H1 (cell line): Measurements from ENCODE around the gene ISOC1. TPM values are rescaled to one million over a fixed set of nuclear protein-coding genes. Genes with fewer than 3 reads are reported as not detected.

Experiments
- CTCF ChIA-PET: fragments of 300-600 bp; sonication (Branson Sonifier 250); formaldehyde crosslinking; loops from one replicate; lab custom pipeline; 2021; ENCODE audit not compliant: partially characterized antibody; lab: Charles Lee
- POLR2A ChIA-PET: fragments of 300-600 bp; sonication (Branson Sonifier 250); formaldehyde crosslinking; loops from one replicate; lab custom pipeline; 2021; ENCODE audit warnings: inconsistent platforms; ENCODE audit not compliant: partially characterized antibody; lab: Charles Lee
- DNase-seq, 2 experiments: peaks; one replicate each; pipeline versions ENCODE4 v3.0.0 to v3.0.0-alpha.2; 2010 to 2022; ENCODE audit warnings: low spot score in 2 of 2, low read depth in 1 of 2, mixed read lengths in 1 of 2
- FAIRE-seq: peaks from 2 replicates; lab custom pipeline; 2011; peaks lifted over from hg19 to GRCh38; lab: Jason Lieb, UNC
- H2AFZ ChIP-seq: 2 replicates; pipeline ENCODE4 v1.8.1; 2012; ENCODE audit warnings: low read length, inconsistent platforms
- H2AK5ac ChIP-seq: 2 replicates; pipeline ENCODE4 v1.6.1; 2013; ENCODE audit warnings: low read depth, low read length
- H2BK120ac ChIP-seq: replicated peaks from 2 replicates; pipeline ENCODE3; 2013; ENCODE audit warnings: low read depth, low read length, inconsistent platforms
- H2BK12ac ChIP-seq: 2 replicates; pipeline ENCODE4 v1.6.1; 2013; ENCODE audit warnings: low read depth, low read length
- H2BK15ac ChIP-seq: 2 replicates; pipeline ENCODE4 v1.6.1; 2013; ENCODE audit warnings: low read length
- H2BK20ac ChIP-seq: 2 replicates; pipeline ENCODE4 v1.6.1; 2013; ENCODE audit warnings: low read length
- H2BK5ac ChIP-seq: 2 replicates; pipeline ENCODE4 v1.6.1; 2013; ENCODE audit warnings: low read depth, low read length
- H3K14ac ChIP-seq: 2 replicates; pipeline ENCODE4 v1.6.1; 2013; ENCODE audit warnings: inconsistent platforms; ENCODE audit not compliant: insufficient read length
- H3K18ac ChIP-seq: 2 replicates; pipeline ENCODE4 v1.6.1; 2013; ENCODE audit warnings: low read length; ENCODE audit errors: extremely low read depth
- H3K23ac ChIP-seq: 2 replicates; pipeline ENCODE4 v1.6.1; 2013; ENCODE audit warnings: inconsistent platforms; ENCODE audit not compliant: insufficient read length
- H3K23me2 ChIP-seq: 2 replicates; pipeline ENCODE4 v1.6.1; 2013; ENCODE audit warnings: low read depth, low read length
- H3K27ac ChIP-seq: 2 replicates; pipeline ENCODE4 v1.6.1; 2011; ENCODE audit warnings: low read depth, low read length, inconsistent platforms
- H3K27me3 ChIP-seq, 4 experiments: replicated peaks in 1 of 4; 1 replicate in 1 of 4; 2 replicates in 3 of 4; pipeline versions ENCODE4 v1.6.1 to v1.8.1; 2011 to 2013; ENCODE audit warnings: low read length in 3 of 4, mild to moderate bottlenecking in 3 of 4, inconsistent platforms in 2 of 4, mixed read lengths in 2 of 4, moderate library complexity in 1 of 4; ENCODE audit not compliant: control insufficient read depth in 3 of 4, insufficient read depth in 3 of 4; ENCODE audit errors: extremely low read depth in 1 of 4
- H3K36me3 ChIP-seq, 4 experiments: 2 replicates each; pipeline versions ENCODE4 v1.6.1 to v1.8.1; 2011 to 2013; ENCODE audit warnings: mild to moderate bottlenecking in 4 of 4, low read length in 3 of 4, moderate library complexity in 2 of 4, control low read depth in 1 of 4, inconsistent platforms in 1 of 4; ENCODE audit not compliant: insufficient read depth in 4 of 4, control insufficient read depth in 2 of 4
- H3K4ac ChIP-seq: replicated peaks from 2 replicates; pipeline ENCODE3; 2013; ENCODE audit warnings: low read length, low read depth, mixed read lengths, inconsistent platforms; ENCODE audit not compliant: insufficient read length
- H3K4me1 ChIP-seq, 4 experiments: replicated peaks in 1 of 4; 1 replicate in 1 of 4; 2 replicates in 3 of 4; pipeline versions ENCODE4 v1.6.1 to v1.8.1; 2011 to 2013; ENCODE audit warnings: low read length in 3 of 4, inconsistent platforms in 2 of 4, mixed read lengths in 1 of 4; ENCODE audit not compliant: insufficient read depth in 4 of 4, control insufficient read depth in 3 of 4
- H3K4me2 ChIP-seq, 2 experiments: 2 replicates each; pipeline versions ENCODE4 v1.6.1 to v1.8.1; 2011 to 2013; ENCODE audit warnings: low read depth in 2 of 2, low read length in 2 of 2, control low read depth in 1 of 2, inconsistent platforms in 1 of 2, mild to moderate bottlenecking in 1 of 2; ENCODE audit not compliant: insufficient read depth in 1 of 2
- H3K4me3 ChIP-seq, 4 experiments: fragments of 200-600, 300-600 bp in 1 of 4; sonication (generic), shearing (Covaris generic), sonication (Bioruptor Twin) in 1 of 4; 2 replicates each; pipeline versions ENCODE4 v1.5.1 to v1.8.1; 2011 to 2016; ENCODE audit warnings: low read length in 4 of 4, low read depth in 3 of 4, control low read depth in 2 of 4, inconsistent platforms in 2 of 4, mild to moderate bottlenecking in 2 of 4, mixed read lengths in 1 of 4, moderate library complexity in 1 of 4; ENCODE audit not compliant: insufficient read depth in 2 of 4; ENCODE audit errors: extremely low read depth in 1 of 4
- H3K56ac ChIP-seq: replicated peaks from 2 replicates; pipeline ENCODE3; 2013; ENCODE audit warnings: low read depth, mild to moderate bottlenecking, mixed read lengths, low read length, inconsistent platforms; ENCODE audit not compliant: insufficient read length
- H3K79me1 ChIP-seq: 2 replicates; pipeline ENCODE4 v1.6.1; 2013; ENCODE audit warnings: low read depth, low read length, control low read depth
- H3K79me2 ChIP-seq, 2 experiments: 2 replicates each; pipeline versions ENCODE4 v1.6.1 to v1.8.1; 2012 to 2013; ENCODE audit warnings: low read length in 2 of 2, mild to moderate bottlenecking in 2 of 2, inconsistent platforms in 1 of 2; ENCODE audit not compliant: insufficient read depth in 2 of 2, control insufficient read depth in 1 of 2
- H3K9ac ChIP-seq, 4 experiments: replicated peaks in 1 of 4; 1 replicate in 1 of 4; 2 replicates in 3 of 4; pipeline versions ENCODE4 v1.6.1 to v1.8.1; 2011 to 2013; ENCODE audit warnings: low read depth in 3 of 4, low read length in 3 of 4, control low read depth in 2 of 4, mild to moderate bottlenecking in 2 of 4, moderate library complexity in 2 of 4, inconsistent platforms in 1 of 4; ENCODE audit errors: extremely low read depth in 1 of 4
- H3K9me3 ChIP-seq, 2 experiments: 2 replicates each; pipeline versions ENCODE4 v1.6.1 to v1.8.1; 2012 to 2013; ENCODE audit warnings: mild to moderate bottlenecking in 2 of 2, moderate library complexity in 2 of 2, control low read depth in 1 of 2, inconsistent platforms in 1 of 2, low read depth in 1 of 2, low read length in 1 of 2, mixed read lengths in 1 of 2; ENCODE audit not compliant: insufficient read depth in 2 of 2
- H4K20me1 ChIP-seq, 2 experiments: replicated peaks in 1 of 2; 2 replicates each; pipeline versions ENCODE3 to v1.8.1; 2011 to 2013; ENCODE audit warnings: inconsistent platforms in 2 of 2, low read length in 2 of 2, mild to moderate bottlenecking in 1 of 2; ENCODE audit not compliant: insufficient read depth in 2 of 2, control insufficient read depth in 1 of 2
- H4K5ac ChIP-seq: 2 replicates; pipeline ENCODE4 v1.6.1; 2013; ENCODE audit warnings: low read length, low read depth, mixed read lengths, inconsistent platforms; ENCODE audit not compliant: insufficient read length
- H4K8ac ChIP-seq: 2 replicates; pipeline ENCODE4 v1.8.0; 2013; ENCODE audit warnings: mild to moderate bottlenecking, moderate library complexity, low read length, inconsistent platforms; ENCODE audit not compliant: insufficient read depth; ENCODE audit errors: extremely low read depth
- H4K91ac ChIP-seq: replicated peaks from 2 replicates; pipeline ENCODE3; 2013; ENCODE audit warnings: low read length, mixed read lengths, inconsistent platforms; ENCODE audit not compliant: insufficient read length
- CEBPB ChIP-seq: IDR thresholded peaks from 2 replicates; pipeline ENCODE4 v1.6.1; 2012; ENCODE audit warnings: low read depth, low read length
- E2F6 ChIP-seq: IDR thresholded peaks from 2 replicates; pipeline ENCODE4 v1.6.1; 2012; ENCODE audit warnings: inconsistent platforms
- HDAC2 ChIP-seq, 2 experiments: fragments of 300-600 bp in 1 of 2; sonication (generic) in 1 of 2; IDR thresholded peaks; 2 replicates each; pipeline ENCODE4 v1.6.1; 2011 to 2012; ENCODE audit warnings: low read depth in 2 of 2, low read length in 2 of 2, mild to moderate bottlenecking in 2 of 2, moderate library complexity in 2 of 2, borderline replicate concordance in 1 of 2, inconsistent platforms in 1 of 2
- PHF8 ChIP-seq: fragments of 200-600 bp; sonication (generic); conservative IDR thresholded peaks from 2 replicates; pipeline ENCODE4 v1.7.1; 2012; ENCODE audit warnings: low read depth, mild to moderate bottlenecking, inconsistent platforms, low read length, moderate library complexity
- SRF ChIP-seq: IDR thresholded peaks from 2 replicates; pipeline ENCODE4 v1.6.1; 2011; ENCODE audit warnings: mild to moderate bottlenecking, low read depth, low read length, moderate library complexity
- WGBS, 2 experiments: shearing (Covaris generic) in 1 of 2; methylation state at CpG; one replicate each; pipeline versions ENCODE4 v1.1.6 to v1.1.7; 2013 to 2015; ENCODE audit warnings: low lambda C conversion rate in 2 of 2, mixed read lengths in 2 of 2, inconsistent platforms in 1 of 2, low coverage in 1 of 2, missing lambda C conversion rate in 1 of 2; ENCODE audit not compliant: insufficient replicate concordance in 2 of 2, insufficient coverage in 1 of 2, insufficient read length in 1 of 2; ENCODE audit errors: extremely low coverage in 1 of 2, missing lambda C conversion rate in 1 of 2; 5-methylcytosine and 5-hydroxymethylcytosine counted together
- polyA plus RNA-seq, 7 experiments: library from polyadenylated mRNA; depleted of rRNA in 3 of 7; stranded (reverse) in 5 of 7; unstranded in 2 of 7; fragments of >200 nt in 5 of 7; fragments of 200-250 nt in 2 of 7; gene quantifications; 1 replicate in 5 of 7; 2 replicates in 1 of 7; 4 replicates in 1 of 7; pipeline versions ENCODE4 v1.2.1 to v1.2.3, GENCODE V29; 2011 to 2013; ENCODE audit warnings: missing spikeins in 2 of 7, mixed read lengths in 2 of 7
- total RNA-seq: library from RNA; stranded (reverse); fragmentation: NEBNext Ultra II Directional; extraction: Animal tissue kit (Norgen Biotek cat#: 25700); gene quantifications from 2 replicates; pipeline ENCODE4 v1.2.1, GENCODE V29; 2021

ISOC1 gene
- total and polyA plus RNA-seq, 2 of the 8 experiments (the other 6 are each of a cell fraction or from before 2014, with no cell fraction given): 27.7 to 34.9 TPM

- H4K8ac ChIP-seq: no peak overlapping the region
- DNase-seq: no peak
- H2AFZ ChIP-seq: no peak overlapping the region
- no peaks in the 10 kb centered on the region for H3K79me2 ChIP-seq
- H3K36me3 ChIP-seq: no peaks in the 10 kb centered on the region
- no peaks in the 10 kb centered on the region for H3K4me1 ChIP-seq
- no peak overlapping the region for H2BK120ac ChIP-seq
- H3K4me3 ChIP-seq: no peak overlapping the region
- no peak overlapping the region for H3K9ac ChIP-seq
- H3K56ac ChIP-seq: no peak overlapping the region
- no peak overlapping the region for H3K27ac ChIP-seq
- no peak overlapping the region for H2BK20ac ChIP-seq
- no peaks in the 10 kb centered on the region for H4K20me1 ChIP-seq
- POLR2A ChIA-PET: no interaction called here
- H2AK5ac ChIP-seq: no peak overlapping the region
- no peaks in the 10 kb centered on the region for H3K9me3 ChIP-seq
- WGBS, 2 experiments: 93% methylated on average over 7 of the region's 7 CpGs; no CpG with 5 or more reads in 1 of the 2 experiments
- H3K4ac ChIP-seq: no peak overlapping the region
- no peaks in the 10 kb centered on the region for H3K23me2 ChIP-seq
- H4K5ac ChIP-seq: no peak overlapping the region
- H3K18ac ChIP-seq: no peak overlapping the region
- no peak overlapping the region for H2BK15ac ChIP-seq
- no peak overlapping the region for H3K23ac ChIP-seq
- CTCF ChIA-PET: no interaction called here
- no peak overlapping the region for H3K4me2 ChIP-seq
- no peak overlapping the region for H2BK12ac ChIP-seq
- H3K27me3 ChIP-seq: no peaks in the 10 kb centered on the region
- no peaks in the 10 kb centered on the region for H3K79me1 ChIP-seq
- no peak for FAIRE-seq
- H3K14ac ChIP-seq: no peak overlapping the region
- H4K91ac ChIP-seq: no peak overlapping the region
- H2BK5ac ChIP-seq: no peak overlapping the region
- TF ChIP-seq HDAC2 (IDR thresholded peaks at IDR 0.05; ENCODE audit: borderline replicate concordance in 1 of 2, low read depth in 2 of 2, low read length in 2 of 2) (no peak), CEBPB (no peak), E2F6 (no peak), PHF8 (no peak), SRF (no peak)
Observed at GRCh38 chr5:129080766-129081165, 13.8 kb upstream of the ISOC1 start.
